ENCODE results near the gene NMD3.
"Not testable (repeated sequence)": the region's sequence is repeated elsewhere in the genome, so short reads cannot be mapped to it uniquely, and the experiment has no call there.

The NMD3 gene

DNA sequence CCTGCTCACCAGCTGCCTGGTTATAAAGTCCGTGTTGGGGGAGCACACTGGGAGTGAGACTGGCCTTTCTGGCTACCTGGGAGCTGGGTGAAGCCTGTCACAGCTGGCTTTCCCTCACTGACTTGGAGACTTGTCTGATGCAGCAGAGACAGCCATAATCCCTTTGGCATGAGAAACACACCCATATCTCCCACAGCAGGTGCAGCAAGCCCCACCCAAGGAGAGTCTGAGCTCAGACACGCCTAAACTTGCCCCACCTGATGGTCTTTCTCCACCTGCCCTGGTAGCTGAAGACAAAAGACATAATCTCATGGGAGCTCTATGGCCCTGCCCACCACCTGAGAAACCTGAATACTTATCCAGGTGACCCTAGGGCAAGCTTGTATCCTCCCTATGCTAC is 54.8 kb downstream of the NMD3 start:
- no peak for DNase-seq (ENCODE audit: low read depth in 2 of 2)

DNA sequence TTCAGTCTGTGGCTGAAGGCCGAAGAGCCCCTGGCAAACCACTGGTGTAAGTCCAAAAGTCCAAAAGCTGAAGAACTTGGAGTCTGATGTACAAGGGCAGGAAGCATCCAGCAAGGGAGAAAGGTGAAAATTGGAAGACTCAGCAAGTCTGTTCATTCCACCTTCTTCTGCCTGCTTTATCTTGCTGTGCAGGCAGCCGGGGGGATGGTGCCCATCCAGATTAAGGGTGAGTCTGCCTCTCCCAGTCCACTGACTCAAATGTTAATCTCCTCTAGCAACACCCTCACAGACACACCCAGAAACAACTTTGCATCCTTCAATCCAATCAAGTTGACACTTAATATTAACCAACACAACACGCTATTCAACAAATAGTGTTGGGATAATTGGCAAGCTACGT is 61.3 kb downstream of the NMD3 start:
- not testable (repeated sequence) for DNase-seq (ENCODE audit: low read depth in 2 of 2)

DNA sequence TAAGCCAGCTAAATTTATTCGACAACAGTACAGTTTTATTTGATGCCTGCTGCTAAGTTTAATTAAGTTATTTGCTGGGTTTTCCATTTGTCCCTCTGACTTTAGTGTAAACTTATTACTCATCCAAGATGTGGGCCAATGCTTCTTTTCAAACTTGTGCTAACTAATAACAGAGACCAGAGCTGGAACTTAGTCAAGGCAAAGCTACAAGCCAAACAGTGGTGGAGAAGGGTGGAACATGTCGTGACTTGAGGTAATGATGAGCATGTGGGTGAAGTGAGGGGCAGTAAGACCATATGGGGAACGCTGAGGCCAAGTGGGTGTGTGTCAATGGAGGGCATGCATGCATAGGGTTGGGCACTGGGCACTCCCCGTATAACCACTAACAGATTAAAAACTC is 63.9 kb downstream of the NMD3 start:
- DNase-seq (ENCODE audit: low read depth in 2 of 2) = no peak

DNA sequence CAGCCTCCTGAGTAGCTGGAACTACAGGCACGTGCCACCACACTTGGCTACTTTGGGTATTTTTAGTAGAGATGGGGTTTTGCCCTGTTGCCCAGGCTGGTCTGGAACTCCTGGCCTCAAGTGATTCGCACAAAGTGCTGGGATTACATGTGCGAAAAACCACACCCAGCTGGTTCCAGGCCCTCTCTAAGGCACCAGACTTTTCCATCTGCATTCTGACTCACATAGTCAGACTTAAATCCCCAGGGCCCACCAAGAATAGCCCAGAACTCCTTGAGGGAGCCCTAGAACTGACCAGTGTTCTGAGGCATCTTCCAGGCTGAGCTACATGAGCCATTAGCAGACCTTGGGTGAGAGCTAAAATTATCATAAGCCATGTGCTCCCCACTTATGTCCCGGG is 68.1 kb downstream of the NMD3 start:
- no peak for DNase-seq (ENCODE audit: low read depth in 2 of 2)

DNA sequence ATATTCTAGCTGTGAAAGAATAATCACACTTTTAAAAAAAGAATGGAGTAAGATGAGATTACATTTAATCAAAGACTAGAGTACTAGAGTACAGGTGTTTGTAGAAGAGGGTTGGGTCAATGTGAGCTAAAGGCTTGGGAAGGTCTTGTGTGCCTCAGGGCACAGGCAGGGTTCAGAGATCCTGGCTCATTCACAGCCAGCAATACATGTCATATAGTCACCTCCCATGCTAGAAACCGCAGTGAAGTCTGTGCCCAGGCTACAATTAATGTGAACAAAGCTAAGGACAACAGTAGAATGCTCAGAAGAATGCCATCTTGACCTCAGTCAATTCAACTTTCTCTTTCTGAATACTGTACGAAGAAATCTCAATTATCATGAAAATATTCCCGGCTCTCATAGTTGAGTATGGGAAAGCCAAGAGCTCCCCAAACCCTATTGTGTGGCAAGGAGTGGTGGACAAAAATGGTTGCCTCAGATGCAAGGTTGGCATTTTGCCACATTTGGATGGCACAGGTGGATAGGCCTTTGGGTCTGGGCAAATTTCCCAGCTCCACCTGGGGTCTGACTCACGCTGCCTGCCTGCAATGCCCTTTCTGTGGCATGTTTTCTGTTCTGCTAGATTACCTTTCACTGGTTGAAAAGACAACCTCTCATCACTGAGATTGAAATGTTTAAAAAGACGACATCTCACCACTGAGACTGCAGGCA is 70.2 kb downstream of the NMD3 start:
- DNase-seq (ENCODE audit: low read depth in 2 of 2) = no peak

DNA sequence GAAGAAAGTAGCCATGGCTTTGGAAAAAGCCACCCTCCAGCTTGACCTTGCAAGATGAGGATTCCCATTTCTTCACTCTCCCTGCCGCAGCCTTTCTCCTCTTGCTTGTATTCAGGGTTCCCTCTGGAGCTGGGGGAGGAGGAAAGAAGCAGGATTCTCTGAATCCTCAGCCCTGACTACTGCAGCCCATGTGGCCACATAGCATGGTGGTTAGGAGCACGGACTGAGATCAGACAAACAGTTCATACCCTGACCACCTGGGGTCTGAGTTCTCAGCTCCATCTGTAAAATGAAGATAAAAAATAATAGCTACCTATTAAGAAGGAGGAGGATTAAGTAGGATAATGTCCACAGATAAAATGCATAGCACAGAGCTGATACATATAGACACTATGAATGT is 72.3 kb downstream of the NMD3 start:
- DNase-seq (ENCODE audit: low read depth in 2 of 2) = no peak

DNA sequence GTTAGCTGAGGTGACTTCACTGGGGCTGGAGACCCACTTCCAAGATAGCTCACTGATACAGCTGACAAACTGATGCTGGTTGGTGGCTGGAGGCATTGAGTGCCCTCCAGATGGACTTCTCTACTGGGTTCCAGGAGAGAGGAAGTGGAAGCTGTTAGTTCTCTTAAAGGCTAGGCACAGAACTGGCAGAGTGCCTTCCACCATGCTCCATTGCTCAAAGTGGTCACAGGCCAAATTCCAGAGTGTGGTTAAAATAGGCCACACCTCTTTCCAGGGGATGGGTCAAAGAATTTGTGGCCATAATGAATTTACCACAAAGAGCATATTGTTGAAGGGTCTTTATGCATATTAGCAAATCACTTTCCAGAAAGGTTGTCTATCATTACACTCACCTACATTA is 74.2 kb downstream of the NMD3 start:
- DNase-seq (ENCODE audit: low read depth in 2 of 2) = no peak

DNA sequence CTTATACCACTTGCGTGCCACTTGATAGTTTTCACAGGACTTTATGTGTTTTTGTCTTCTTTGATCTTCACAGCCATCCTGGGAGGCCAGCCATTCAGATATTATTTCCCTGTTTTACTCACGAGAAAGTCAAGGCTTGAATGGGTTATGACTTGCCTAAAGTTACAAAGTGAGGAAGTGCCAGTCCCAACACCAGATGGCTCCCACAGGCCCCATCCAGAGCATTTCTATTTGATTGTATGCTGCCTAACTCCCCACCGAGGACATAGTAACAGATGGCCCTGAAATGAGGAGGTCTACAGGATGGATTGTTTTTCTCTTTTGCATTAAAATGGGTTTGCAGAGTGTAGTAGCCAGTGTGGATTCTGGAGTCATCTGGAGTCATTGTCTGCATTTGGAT is 75.7 kb downstream of the NMD3 start:
- no peak for DNase-seq (ENCODE audit: low read depth in 2 of 2)
